IPS-NIHi11 (cell line): ENCODE data around the gene DTX3L.

ENCODE experiments used
- DNase-seq: peaks from one replicate; pipeline ENCODE4 v3.0.0; 2012; ENCODE audit warnings: mixed read lengths, low spot score

The DTX3L gene

GRCh38 chr3:122606330-122606729 lies 42.2 kb downstream of the DTX3L start:
- DNase-seq = no peak

GRCh38 chr3:122608916-122609315 lies 44.8 kb downstream of the DTX3L start:
- DNase-seq = no peak

- DNase-seq = no peak
Observed at GRCh38 chr3:122609798-122610559, 45.8 kb downstream of the DTX3L start.

GRCh38 chr3:122612696-122613095 lies 48.6 kb downstream of the DTX3L start:
- DNase-seq = no peak

GRCh38 chr3:122615303-122615702 lies 51.2 kb downstream of the DTX3L start:
- DNase-seq = peak; percentile 25

GRCh38 chr3:122618614-122619013 lies 54.5 kb downstream of the DTX3L start:
- DNase-seq = no peak

GRCh38 chr3:122619040-122619439 lies 54.9 kb downstream of the DTX3L start:
- DNase-seq = no peak

GRCh38 chr3:122620399-122620798 lies 56.3 kb downstream of the DTX3L start:
- DNase-seq = no peak

- DNase-seq = no peak
Observed at GRCh38 chr3:122621112-122621511, 57.0 kb downstream of the DTX3L start.

GRCh38 chr3:122623031-122623829 lies 59.1 kb downstream of the DTX3L start:
- DNase-seq = no peak
